GM23338 (cell line): ENCODE data around the gene DSE. TPM values are rescaled to one million over a fixed set of nuclear protein-coding genes. Genes with fewer than 3 reads are reported as not detected.

Experiments used
- ATAC-seq: fragments of 200-7000 bp; cut with Tn5 transposase; 3 replicates; pipeline ENCODE4 v1.9.1; 2020
- DNase-seq: peaks from one replicate; pipeline ENCODE4 v3.0.0-alpha.2; 2015; ENCODE audit warnings: low spot score
- H2AFZ ChIP-seq: fragments of 200-600 bp; sonication (generic); 2 replicates; pipeline ENCODE4 v1.8.0; 2016; ENCODE audit warnings: antibody characterized with exemption, mild to moderate bottlenecking, moderate library complexity
- H3F3A ChIP-seq: fragments of 200-600 bp; sonication (generic); replicated peaks from 2 replicates; pipeline ENCODE4 v1.8.0; 2017; ENCODE audit warnings: antibody characterized with exemption, mixed run types, low read depth
- H3K27ac ChIP-seq: fragments of 200-600 bp; sonication (generic); 2 replicates; pipeline ENCODE4 v1.6.1; 2016; ENCODE audit warnings: low read depth
- H3K27me3 ChIP-seq: fragments of 200-600 bp; sonication (generic); 2 replicates; pipeline ENCODE4 v1.8.0; 2016; ENCODE audit warnings: mild to moderate bottlenecking, mixed run types, moderate library complexity; ENCODE audit not compliant: insufficient read depth
- H3K36me3 ChIP-seq: fragments of 200-600 bp; sonication (generic); 2 replicates; pipeline ENCODE4 v1.8.0; 2016; ENCODE audit warnings: mild to moderate bottlenecking; ENCODE audit not compliant: insufficient read depth
- H3K4me1 ChIP-seq: fragments of 200-600 bp; sonication (generic); 2 replicates; pipeline ENCODE4 v1.8.0; 2016; ENCODE audit warnings: mild to moderate bottlenecking, moderate library complexity; ENCODE audit not compliant: insufficient read depth
- H3K4me2 ChIP-seq: fragments of 200-600 bp; sonication (generic); 2 replicates; pipeline ENCODE4 v1.7.1; 2017; ENCODE audit warnings: mixed run types
- H3K4me3 ChIP-seq: fragments of 200-600 bp; sonication (generic); 2 replicates; pipeline ENCODE4 v1.6.1; 2016; ENCODE audit warnings: mixed run types
- H3K79me2 ChIP-seq: fragments of 200-600 bp; sonication (generic); replicated peaks from 2 replicates; pipeline ENCODE4 v1.8.0; 2017; ENCODE audit warnings: mild to moderate bottlenecking; ENCODE audit not compliant: insufficient read depth
- H3K9me2 ChIP-seq: fragments of 200-600 bp; sonication (generic); 2 replicates; pipeline ENCODE4 v1.8.0; 2017; ENCODE audit not compliant: insufficient read depth
- H4K20me1 ChIP-seq: fragments of 200-600 bp; sonication (generic); replicated peaks from 2 replicates; pipeline ENCODE4 v1.8.0; 2017; ENCODE audit warnings: mild to moderate bottlenecking; ENCODE audit not compliant: insufficient read depth
- H3K27ac Mint-ChIP-seq: 2 replicates; pipeline ENCODE4 v1.8.0; 2020; ENCODE audit warnings: inconsistent platforms, mild to moderate bottlenecking, moderate library complexity, mixed read lengths
- H3K27me3 Mint-ChIP-seq: 3 replicates; pipeline ENCODE4 v1.8.0; 2022; ENCODE audit warnings: low read depth, mild to moderate bottlenecking, moderate library complexity, mixed read lengths, inconsistent platforms; ENCODE audit not compliant: insufficient read depth, poor library complexity
- H3K36me3 Mint-ChIP-seq: 3 replicates; pipeline ENCODE4 v1.8.0; 2021; ENCODE audit warnings: low read depth, mild to moderate bottlenecking, inconsistent platforms, moderate library complexity, mixed read lengths
- H3K4me1 Mint-ChIP-seq: 3 replicates; pipeline ENCODE4 v1.8.0; 2020; ENCODE audit warnings: mild to moderate bottlenecking, inconsistent platforms, mixed read lengths
- H3K4me3 Mint-ChIP-seq: 3 replicates; pipeline ENCODE4 v1.8.0; 2021; ENCODE audit warnings: moderate library complexity, mild to moderate bottlenecking, inconsistent platforms, mixed read lengths
- H3K9me3 Mint-ChIP-seq: 3 replicates; pipeline ENCODE4 v1.8.0; 2020; ENCODE audit warnings: moderate library complexity, mild to moderate bottlenecking, inconsistent platforms, mixed read lengths
- CREB1 ChIP-seq: fragments of 250-450 bp; sonication (Bioruptor Pico); IDR thresholded peaks from 2 replicates; pipeline ENCODE4 v1.5.0; 2020; ENCODE audit warnings: low read depth, mild to moderate bottlenecking, moderate library complexity
- CTCF ChIP-seq, 2 experiments: fragments of 200-600 bp in 1 of 2; sonication (generic) in 1 of 2; conservative IDR thresholded peaks; 2 replicates each; pipeline versions ENCODE4 v1.5.1 to v1.6.1; 2016 to 2017; ENCODE audit warnings: antibody characterized with exemption in 2 of 2, low read depth in 2 of 2, mild to moderate bottlenecking in 2 of 2, moderate library complexity in 1 of 2
- ETS1 ChIP-seq: IDR thresholded peaks from 2 replicates; pipeline ENCODE4 v1.6.1; 2016; ENCODE audit warnings: antibody characterized with exemption
- EZH2 ChIP-seq: fragments of 200-600 bp; sonication (generic); IDR thresholded peaks from one replicate; pipeline ENCODE4 v1.8.0; 2017; ENCODE audit warnings: antibody characterized with exemption, mild to moderate bottlenecking, low read depth; ENCODE audit not compliant: unreplicated experiment
- EZH2phosphoT487 ChIP-seq: fragments of 200-600 bp; sonication (generic); IDR thresholded peaks from one replicate; pipeline ENCODE4 v1.8.1; 2018; ENCODE audit warnings: antibody characterized with exemption; ENCODE audit not compliant: unreplicated experiment
- JUNB ChIP-seq: IDR thresholded peaks from one replicate; pipeline ENCODE4 v1.6.1; 2016; ENCODE audit warnings: antibody characterized with exemption; ENCODE audit not compliant: unreplicated experiment
- NANOG ChIP-seq: IDR thresholded peaks from 2 replicates; pipeline ENCODE4 v1.6.1; 2016; ENCODE audit warnings: antibody characterized with exemption, borderline replicate concordance
- POLR2AphosphoS5 ChIP-seq: IDR thresholded peaks from 2 replicates; pipeline ENCODE4 v1.6.1; 2016; ENCODE audit warnings: antibody characterized with exemption, low read depth
- REST ChIP-seq: IDR thresholded peaks from one replicate; pipeline ENCODE4 v1.6.1; 2018; ENCODE audit warnings: antibody characterized with exemption; ENCODE audit not compliant: unreplicated experiment
- STAT1 ChIP-seq: IDR thresholded peaks from one replicate; pipeline ENCODE4 v1.6.1; 2016; ENCODE audit warnings: antibody characterized with exemption; ENCODE audit not compliant: unreplicated experiment
- ZNF114 ChIP-seq: fragments of 250-450 bp; sonication (Bioruptor Pico); IDR thresholded peaks from 2 replicates; pipeline ENCODE4 v1.5.0; 2020; ENCODE audit warnings: mild to moderate bottlenecking, moderate library complexity
- ZNF462 ChIP-seq: fragments of 250-450 bp; sonication (Bioruptor Pico); IDR thresholded peaks from 2 replicates; pipeline ENCODE4 v1.5.0; 2020; ENCODE audit warnings: mild to moderate bottlenecking, moderate library complexity
- polyA plus RNA-seq: library from polyadenylated mRNA; unstranded; fragments of >200 nt; fragmentation: Nextera tagmentation; extraction: Ambion mirVana; gene quantifications from 2 replicates; pipeline ENCODE4 v1.2.1, GENCODE V29; 2016
- total RNA-seq: library from RNA; depleted of rRNA; stranded (reverse); fragments of >200 nt; shearing (Covaris generic); gene quantifications from 2 replicates; pipeline ENCODE4 v1.2.3, GENCODE V29; 2014

DSE gene
- total and polyA plus RNA-seq, 2 experiments from 2014 or later = 18.8 to 45.2 TPM

GRCh38 chr6:116412270-116412669, 41.5 kb downstream of the DSE start:
- H3K27me3 ChIP-seq = no peaks in the 10 kb centered on the region
- Mint-ChIP-seq H3K36me3 (peaks cover 12% of the 10 kb centered on the region; the same call in 2 of the 3 replicates), H3K27ac (no peak overlapping the region), H3K9me3 (no peaks in the 10 kb centered on the region; the same call in 2 of the 3 replicates), H3K4me3 (no peak overlapping the region), H3K27me3 (peaks cover 5% of the 10 kb centered on the region), H3K4me1 (peaks cover 31% of the 10 kb centered on the region)
- H3K9me2 ChIP-seq = no peaks in the 10 kb centered on the region
- peaks cover 69% of the 10 kb centered on the region for H3K79me2 ChIP-seq
- no peak overlapping the region for H3K4me3 ChIP-seq
- no peaks in the 10 kb centered on the region for H3F3A ChIP-seq
- H3K36me3 ChIP-seq = no peaks in the 10 kb centered on the region
- no peaks in the 10 kb centered on the region for H4K20me1 ChIP-seq
- no peak overlapping the region for H3K4me2 ChIP-seq
- DNase-seq = no peak
- no peak overlapping the region for H3K27ac ChIP-seq
- TF ChIP-seq ETS1 = no peak
- no peak for TF ChIP-seq REST
- TF ChIP-seq ZNF114 (CRISPR knock-in tag) = no peak
- TF ChIP-seq POLR2AphosphoS5 = no peak
- no peak for TF ChIP-seq CTCF (conservative IDR thresholded peaks at IDR 0.05; ENCODE audit: low read depth in 2 of 2)
- TF ChIP-seq CREB1 (CRISPR knock-in tag) = no peak
- no peak for TF ChIP-seq EZH2
- TF ChIP-seq ZNF462 (CRISPR knock-in tag) = no peak
- no peak for TF ChIP-seq JUNB
- TF ChIP-seq NANOG = no peak
- no peak for TF ChIP-seq EZH2phosphoT487
- TF ChIP-seq STAT1 = no peak
- H2AFZ ChIP-seq = no peak overlapping the region
- peaks cover 15% of the 10 kb centered on the region for H3K4me1 ChIP-seq
- ATAC-seq = peak; percentile 69
